Astrocyte of the hippocampus (primary cell): ENCODE data around the gene HSD3B7.
"Not testable (repeated sequence)": the region's sequence is repeated elsewhere in the genome, so short reads cannot be mapped to it uniquely, and the experiment has no call there.

Experiments
- DNase-seq: peaks from one replicate; pipeline ENCODE4 v3.0.0; 2011; ENCODE audit warnings: low read depth, low spot score

Gene HSD3B7

GRCh38 chr16:31000671-31001382 lies 15.8 kb downstream of the HSD3B7 start:
- no peak for DNase-seq

DNA sequence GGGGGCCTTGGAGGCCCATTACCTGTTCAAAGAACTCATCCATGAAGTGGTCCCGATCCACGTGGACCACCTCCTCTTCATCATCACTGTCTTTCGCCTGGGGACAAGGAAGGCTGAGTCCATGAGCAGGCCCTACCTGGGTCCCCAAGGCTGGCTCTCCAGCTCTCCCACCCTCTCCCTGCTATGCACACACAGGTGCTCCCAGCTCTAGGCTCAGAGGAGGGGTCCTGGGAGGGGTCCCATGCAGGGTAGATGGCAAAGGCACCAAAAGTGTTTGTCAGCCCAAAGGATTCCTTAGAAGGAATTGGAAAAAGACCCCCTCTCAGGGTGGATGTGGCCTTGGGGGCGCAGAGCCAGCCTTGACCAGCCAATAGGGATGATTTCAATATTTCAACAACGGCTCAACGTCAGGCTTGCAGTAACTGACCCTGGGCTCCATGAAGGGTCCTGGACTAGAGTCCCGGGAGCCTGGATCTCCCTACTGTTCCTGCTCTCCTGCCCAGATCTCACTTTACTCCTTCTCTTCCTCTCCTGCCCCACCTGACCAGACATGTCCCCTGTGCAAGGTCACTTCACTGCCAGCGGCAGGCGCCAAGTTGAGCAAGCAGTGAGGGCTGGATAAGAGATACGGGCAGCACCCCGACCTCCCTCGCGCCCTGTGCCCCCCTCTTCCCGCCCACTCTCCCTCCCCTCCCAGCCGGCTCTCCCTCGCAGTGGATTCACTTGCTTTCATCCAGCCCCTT lies 16.7 kb downstream of the HSD3B7 start:
- DNase-seq = no peak

GRCh38 chr16:31002250-31002700 lies 17.3 kb downstream of the HSD3B7 start:
- no peak for DNase-seq

GRCh38 chr16:31002862-31003341 lies 17.9 kb downstream of the HSD3B7 start:
- DNase-seq = no peak

DNA sequence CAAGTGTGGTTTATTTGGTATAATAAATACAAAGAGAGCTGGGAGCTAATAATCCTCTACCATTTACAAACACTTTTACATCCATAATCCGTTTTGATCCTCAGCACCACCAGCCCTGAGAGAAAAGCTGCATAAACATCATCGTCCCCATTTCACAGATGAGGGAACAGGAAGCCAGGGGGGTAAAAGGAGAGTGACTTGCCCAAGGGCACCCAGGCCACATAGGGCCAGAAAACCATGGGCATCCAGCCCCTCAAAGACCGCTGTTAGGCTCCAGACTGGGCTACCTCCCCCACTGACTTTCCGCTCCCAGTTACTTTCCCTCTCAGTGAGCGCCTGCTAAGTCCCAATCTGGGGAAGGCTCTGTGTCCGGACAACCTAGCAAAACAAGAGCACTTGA lies 18.7 kb downstream of the HSD3B7 start:
- no peak for DNase-seq

DNA sequence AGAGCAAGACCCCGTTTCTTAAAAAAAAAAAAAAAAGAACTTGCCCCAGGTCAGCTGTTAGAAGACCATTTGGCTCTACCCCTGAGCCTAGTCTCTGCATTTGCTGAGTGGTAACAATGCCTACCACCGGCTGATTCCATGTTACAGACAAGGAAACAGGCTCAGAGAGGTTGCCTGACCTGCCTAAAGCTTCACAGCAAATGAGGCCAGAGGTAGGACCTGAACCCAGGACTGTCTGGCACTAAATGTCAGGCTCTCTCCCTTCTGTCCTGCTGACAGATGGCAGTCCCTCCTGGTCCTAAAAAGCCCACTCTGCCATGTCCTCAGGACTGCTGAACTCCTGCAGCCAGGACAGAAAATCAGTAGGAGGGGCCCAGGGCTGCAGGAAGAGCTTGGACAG lies 19.7 kb downstream of the HSD3B7 start:
- no peak for DNase-seq

DNA sequence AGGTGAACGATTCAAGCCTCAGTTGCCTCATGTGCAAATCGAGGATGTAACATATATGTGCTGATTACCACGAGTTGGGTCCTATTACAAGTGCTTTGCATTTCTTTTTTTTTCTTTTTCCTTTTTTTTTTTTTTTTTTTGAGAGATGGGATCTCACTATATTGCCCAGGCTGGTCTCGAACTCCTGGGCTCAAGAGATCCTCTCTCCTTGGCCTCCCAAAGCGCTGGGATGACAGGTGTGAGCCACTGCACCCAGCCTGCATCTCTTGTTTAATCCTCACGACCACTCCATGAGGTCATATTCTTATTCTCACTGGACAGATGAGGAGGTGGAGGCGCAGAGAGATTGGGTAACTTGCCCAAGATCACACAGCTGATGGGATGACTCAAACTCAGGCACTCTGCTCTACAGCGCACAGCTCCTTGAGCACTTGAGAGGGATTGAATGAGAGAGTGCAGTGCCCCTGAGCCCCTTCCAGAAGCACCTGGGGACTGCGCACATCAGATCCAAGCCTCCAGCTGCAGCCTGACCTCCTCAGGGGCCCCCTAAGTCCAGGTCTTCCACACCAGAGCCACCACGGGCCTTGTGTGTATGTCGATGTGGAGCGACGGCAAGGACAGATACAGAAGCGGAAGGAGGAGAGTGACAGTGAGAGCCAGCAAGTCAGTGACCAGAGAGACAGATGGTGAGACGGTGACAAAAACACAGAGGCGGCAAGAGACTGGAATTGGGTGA lies 20.5 kb downstream of the HSD3B7 start:
- DNase-seq = no peak

- no peak for DNase-seq
These were observed 21.0 kb downstream of the HSD3B7 start for GRCh38 chr16:31006086-31006385.

- no peak for DNase-seq
These were observed 21.6 kb downstream of the HSD3B7 start for GRCh38 chr16:31006589-31006988.

GRCh38 chr16:31007684-31008083 lies 22.7 kb downstream of the HSD3B7 start:
- no peak for DNase-seq

DNA sequence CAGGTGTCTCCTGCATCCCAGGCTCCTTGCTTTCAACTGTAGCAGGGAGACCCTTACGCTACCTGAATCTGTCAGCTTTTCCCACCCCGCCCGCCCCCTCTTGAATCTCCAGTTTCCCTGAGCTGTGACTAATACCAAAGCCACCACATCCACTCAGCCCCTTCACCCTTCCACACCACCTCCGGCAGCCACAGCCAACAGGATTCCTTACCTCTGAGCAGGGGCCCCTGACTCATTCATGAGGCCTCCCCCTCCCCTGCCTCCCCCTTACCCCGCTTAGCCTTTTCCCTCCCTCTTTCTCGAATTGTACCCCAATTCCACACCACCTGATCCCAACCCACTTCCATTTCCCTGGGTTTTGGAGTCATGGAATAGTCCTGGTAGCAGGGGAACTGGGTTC lies 23.1 kb downstream of the HSD3B7 start:
- DNase-seq = peak; percentile 91

GRCh38 chr16:31008551-31008950 lies 23.5 kb downstream of the HSD3B7 start:
- no peak for DNase-seq

DNA sequence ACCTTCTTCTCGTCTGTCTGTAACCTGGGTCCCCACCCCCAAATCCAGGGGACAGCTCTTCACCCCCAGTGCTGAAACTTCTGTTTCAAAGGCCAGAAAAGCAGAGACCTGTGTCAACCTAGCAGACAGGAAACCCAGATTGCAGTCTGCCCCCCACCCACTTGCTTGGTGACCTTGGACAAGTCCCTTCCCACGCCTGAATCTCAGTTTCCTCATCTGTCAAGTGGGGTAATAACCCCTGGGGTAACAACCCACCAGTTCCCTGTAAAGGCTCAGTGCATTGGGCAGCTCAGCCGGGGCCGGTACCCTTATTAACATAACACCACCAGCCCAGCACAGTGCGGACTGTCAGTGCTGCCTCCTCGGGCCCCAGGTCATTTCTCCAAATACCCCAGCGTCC lies 24.1 kb downstream of the HSD3B7 start:
- no peak for DNase-seq

GRCh38 chr16:31009894-31010584 lies 25.0 kb downstream of the HSD3B7 start:
- DNase-seq = peak; percentile 37

- peak; percentile 85 for DNase-seq
These were observed 25.7 kb downstream of the HSD3B7 start, which contains the start of gene STX1B for GRCh38 chr16:31010585-31011325. STX1B (minus strand) TSS chr16:31010638; CDS start chr16:31010396, 242 bp downstream.

DNA sequence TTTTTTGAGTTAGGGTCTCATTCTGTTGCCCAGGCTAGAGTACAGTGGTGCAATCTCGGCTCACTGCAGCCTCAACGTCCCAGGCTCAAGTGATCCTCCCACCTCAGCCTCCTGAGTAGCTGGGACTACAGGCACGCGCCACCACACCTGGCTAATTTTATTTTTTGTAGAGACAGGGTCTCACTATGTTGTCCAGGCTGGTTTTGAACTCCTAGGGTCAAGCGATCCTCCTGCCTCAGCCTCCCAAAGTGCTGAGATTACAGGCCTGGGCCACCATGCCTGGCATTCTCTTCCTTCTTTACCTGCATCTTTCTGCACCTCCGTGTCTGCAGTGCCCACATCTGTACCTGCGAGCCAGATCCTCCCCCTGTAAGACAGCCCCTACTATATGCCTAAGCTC lies 26.8 kb downstream of the HSD3B7 start:
- not testable (repeated sequence) for DNase-seq

- DNase-seq = not testable (repeated sequence)
These were observed 28.3 kb downstream of the HSD3B7 start for GRCh38 chr16:31013292-31013691.

- no peak for DNase-seq
These were observed 31.0 kb downstream of the HSD3B7 start for GRCh38 chr16:31016018-31016417.

DNA sequence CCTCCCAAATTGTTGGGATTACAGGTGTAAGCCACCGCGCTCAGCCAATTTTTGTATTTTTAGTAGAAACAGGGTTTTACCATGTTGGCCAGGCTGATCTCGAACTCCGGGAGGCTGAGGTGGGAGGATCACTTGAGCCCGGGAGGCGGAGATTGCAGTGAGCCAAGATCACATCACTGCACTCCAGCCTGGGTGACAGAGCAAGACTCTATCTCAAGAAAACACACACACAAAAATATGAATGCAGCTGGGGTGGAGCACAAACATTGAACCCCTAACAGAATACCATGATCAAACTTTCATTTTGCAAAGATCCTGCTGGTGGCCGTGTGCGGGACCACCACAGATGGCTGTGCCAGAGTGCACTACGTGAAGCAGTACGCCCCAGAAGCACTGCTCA lies 32.7 kb downstream of the HSD3B7 start:
- DNase-seq = not testable (repeated sequence)

GRCh38 chr16:31020536-31020935 lies 35.5 kb downstream of the HSD3B7 start:
- DNase-seq = no peak
